Smooth muscle cell (in vitro differentiated cells): ENCODE measurements around the gene CEP152. TPM values are rescaled to one million over a fixed set of nuclear protein-coding genes. Genes with fewer than 3 reads are reported as not detected.

Experiments
- DNase-seq: peaks from one replicate; lab custom pipeline; 2025; ENCODE audit not compliant: unreplicated experiment; lab: John Stamatoyannopoulos, UW
- H2AFZ ChIP-seq: fragments of 200-600 bp; sonication (generic); 2 replicates; pipeline ENCODE4 v1.6.0; 2016; ENCODE audit warnings: antibody characterized with exemption, low read depth, mild to moderate bottlenecking
- H3F3A ChIP-seq: fragments of 200-600 bp; sonication (generic); 2 replicates; pipeline ENCODE4 v1.6.0; 2017; ENCODE audit warnings: antibody characterized with exemption, low read depth
- H3K27ac ChIP-seq: fragments of 200-600 bp; sonication (generic); 2 replicates; pipeline ENCODE4 v1.5.1; 2016; ENCODE audit warnings: low read depth, mild to moderate bottlenecking
- H3K27me3 ChIP-seq: fragments of 200-600 bp; sonication (generic); 2 replicates; pipeline ENCODE4 v1.6.1; 2016; ENCODE audit warnings: low read depth, mild to moderate bottlenecking
- H3K36me3 ChIP-seq: fragments of 200-600 bp; sonication (generic); 2 replicates; pipeline ENCODE4 v1.5.1; 2016; ENCODE audit warnings: low read depth
- H3K4me1 ChIP-seq: fragments of 200-600 bp; sonication (generic); 2 replicates; pipeline ENCODE4 v1.5.1; 2016; ENCODE audit warnings: low read depth
- H3K4me2 ChIP-seq: fragments of 200-600 bp; sonication (generic); 2 replicates; pipeline ENCODE4 v1.6.0; 2016; ENCODE audit warnings: mild to moderate bottlenecking
- H3K4me3 ChIP-seq: fragments of 200-600 bp; sonication (generic); 2 replicates; pipeline ENCODE4 v1.5.1; 2016; ENCODE audit warnings: mild to moderate bottlenecking
- H3K79me2 ChIP-seq: fragments of 200-600 bp; sonication (generic); 2 replicates; pipeline ENCODE4 v1.6.0; 2016; ENCODE audit warnings: low read depth, mild to moderate bottlenecking
- H3K9ac ChIP-seq: fragments of 200-600 bp; sonication (generic); 2 replicates; pipeline ENCODE4 v1.6.0; 2016; ENCODE audit warnings: low read depth
- H3K9me3 ChIP-seq: fragments of 200-600 bp; sonication (generic); replicated peaks from 2 replicates; pipeline ENCODE4 v1.5.1; 2016; ENCODE audit warnings: low read depth
- H4K20me1 ChIP-seq: fragments of 200-600 bp; sonication (generic); 2 replicates; pipeline ENCODE4 v1.6.0; 2016; ENCODE audit warnings: low read depth
- CTCF ChIP-seq: fragments of 200-600 bp; sonication (generic); IDR thresholded peaks from 2 replicates; pipeline ENCODE4 v1.5.1; 2017; ENCODE audit warnings: borderline replicate concordance, mild to moderate bottlenecking, antibody characterized with exemption; ENCODE audit not compliant: insufficient read depth, poor library complexity, severe bottlenecking
- WGBS: methylation state at CpG from one replicate; pipeline ENCODE4 v1.1.7; 2016; ENCODE audit warnings: low lambda C conversion rate; 5-methylcytosine and 5-hydroxymethylcytosine counted together
- polyA plus RNA-seq: library from polyadenylated mRNA; unstranded; fragments of >200 nt; fragmentation: Nextera tagmentation; extraction: Ambion mirVana; gene quantifications from 2 replicates; pipeline ENCODE4 v1.2.1, GENCODE V29; 2016
- total RNA-seq: library from RNA; depleted of rRNA; stranded (reverse); fragments of >200 nt; gene quantifications from 2 replicates; pipeline ENCODE4 v1.2.3, GENCODE V29; 2014

The CEP152 gene
- total and polyA plus RNA-seq, 2 experiments from 2014 or later = 3.9 to 37.5 TPM

- H4K20me1 ChIP-seq = no peaks in the 10 kb centered on the region
- H3K27ac ChIP-seq = no peak overlapping the region
- H2AFZ ChIP-seq = no peak overlapping the region
- TF ChIP-seq CTCF = no peak
- DNase-seq = no peak
- H3K27me3 ChIP-seq = no peaks in the 10 kb centered on the region
- H3K79me2 ChIP-seq = no peaks in the 10 kb centered on the region
- peaks cover 10% of the 10 kb centered on the region for H3F3A ChIP-seq
- H3K36me3 ChIP-seq = no peaks in the 10 kb centered on the region
- H3K4me2 ChIP-seq = no peak overlapping the region
- WGBS = 88% methylated on average over 6 of the region's 6 CpGs
- peaks cover 2% of the 10 kb centered on the region for H3K9me3 ChIP-seq
- no peaks in the 10 kb centered on the region for H3K4me1 ChIP-seq
- no peak overlapping the region for H3K4me3 ChIP-seq
- H3K9ac ChIP-seq = no peak overlapping the region
Measured at GRCh38 chr15:48721061-48721810, 89.6 kb downstream of the CEP152 start.

- Histone ChIP-seq H3K9ac (no peak overlapping the region), H3K4me1 (no peaks in the 10 kb centered on the region), H3K9me3 (peaks cover 8% of the 10 kb centered on the region), H3F3A (peaks cover 10% of the 10 kb centered on the region), H3K79me2 (no peaks in the 10 kb centered on the region), H3K27ac (no peak overlapping the region), H4K20me1 (no peaks in the 10 kb centered on the region), H3K4me3 (no peak overlapping the region), H2AFZ (no peak overlapping the region), H3K4me2 (no peak overlapping the region), H3K27me3 (no peaks in the 10 kb centered on the region), H3K36me3 (no peaks in the 10 kb centered on the region)
- TF ChIP-seq CTCF = no peak
- 98% methylated on average over 3 of the region's 3 CpGs for WGBS
- no peak for DNase-seq
Measured at GRCh38 chr15:48720646-48721045, 90.2 kb downstream of the CEP152 start.

- 80% methylated on average over 4 of the region's 4 CpGs for WGBS
- Histone ChIP-seq H3K9ac (no peak overlapping the region), H3F3A (peaks cover 10% of the 10 kb centered on the region), H3K4me3 (no peak overlapping the region), H4K20me1 (no peaks in the 10 kb centered on the region), H3K79me2 (no peaks in the 10 kb centered on the region), H3K27me3 (no peaks in the 10 kb centered on the region), H3K4me1 (no peaks in the 10 kb centered on the region), H2AFZ (no peak overlapping the region), H3K36me3 (no peaks in the 10 kb centered on the region), H3K9me3 (peaks cover 10% of the 10 kb centered on the region), H3K27ac (no peak overlapping the region), H3K4me2 (no peak overlapping the region)
- no peak for DNase-seq
- no peak for TF ChIP-seq CTCF
Measured at GRCh38 chr15:48719668-48720067, 91.2 kb downstream of the CEP152 start.

GRCh38 chr15:48718646-48719045 lies 92.2 kb downstream of the CEP152 start:
- Histone ChIP-seq H3K4me2 (no peak overlapping the region), H4K20me1 (no peaks in the 10 kb centered on the region), H3K79me2 (no peaks in the 10 kb centered on the region), H3K4me1 (no peaks in the 10 kb centered on the region), H3K27ac (no peak overlapping the region), H3K4me3 (no peak overlapping the region), H3K36me3 (no peaks in the 10 kb centered on the region), H3K9me3 (peaks cover 10% of the 10 kb centered on the region), H3F3A (peaks cover 6% of the 10 kb centered on the region), H2AFZ (no peak overlapping the region), H3K9ac (no peak overlapping the region), H3K27me3 (no peaks in the 10 kb centered on the region)
- no peak for TF ChIP-seq CTCF
- 40% methylated on average over 2 of the region's 2 CpGs for WGBS
- DNase-seq = no peak
